Endothelial cell of umbilical vein (primary cell): ENCODE data around the gene NCAPH2.

Experiments
- EZH2 ChIP-seq: IDR thresholded peaks from 2 replicates; pipeline ENCODE4 v1.6.1; 2012; ENCODE audit warnings: borderline replicate concordance, low read depth, mild to moderate bottlenecking, moderate library complexity, low read length, inconsistent platforms; ENCODE audit not compliant: severe bottlenecking
- JUN ChIP-seq: IDR thresholded peaks from 2 replicates; pipeline ENCODE4 v1.6.1; 2011; ENCODE audit warnings: borderline replicate concordance, low read depth; ENCODE audit not compliant: insufficient read length, insufficient read depth
- TF ChIP-seq, protein P1 (sequence below), 2 donors: IDR thresholded peaks; 1 replicate in 1 of 2; 2 replicates in 1 of 2; pipeline ENCODE4 v1.5.1; 2011; ENCODE audit warnings: low read length in 2 of 2, mild to moderate bottlenecking in 2 of 2, moderate library complexity in 2 of 2, control low read depth in 1 of 2, inconsistent platforms in 1 of 2, low read depth in 1 of 2; ENCODE audit not compliant: insufficient read depth in 1 of 2; ENCODE audit errors: extremely low read depth in 1 of 2
- TF ChIP-seq, protein P2 (sequence below): IDR thresholded peaks from 2 replicates; pipeline ENCODE4 v1.6.1; 2011; ENCODE audit not compliant: insufficient read depth, insufficient read length

DNA sequence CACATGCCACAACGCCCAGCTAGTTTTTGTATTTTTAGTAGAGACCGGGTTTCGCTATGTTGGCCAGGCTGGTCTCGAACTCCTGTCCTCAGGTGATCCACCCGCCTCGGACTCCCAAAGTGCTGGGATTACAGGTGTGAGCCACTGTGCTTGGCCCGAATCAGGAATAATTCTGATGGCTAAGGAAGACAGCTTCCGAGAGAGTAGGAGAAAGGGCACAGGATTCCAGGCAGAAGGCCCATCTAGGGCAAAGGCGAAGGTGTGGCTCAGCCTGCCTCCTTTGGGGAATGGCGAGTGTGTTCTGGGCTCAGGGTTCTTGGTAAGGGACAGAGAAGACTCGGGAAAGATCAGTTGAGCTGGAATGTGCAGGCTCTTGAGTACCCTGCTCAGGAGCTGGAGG is 56.3 kb downstream of the NCAPH2 start:
- TF ChIP-seq, protein P1, sequence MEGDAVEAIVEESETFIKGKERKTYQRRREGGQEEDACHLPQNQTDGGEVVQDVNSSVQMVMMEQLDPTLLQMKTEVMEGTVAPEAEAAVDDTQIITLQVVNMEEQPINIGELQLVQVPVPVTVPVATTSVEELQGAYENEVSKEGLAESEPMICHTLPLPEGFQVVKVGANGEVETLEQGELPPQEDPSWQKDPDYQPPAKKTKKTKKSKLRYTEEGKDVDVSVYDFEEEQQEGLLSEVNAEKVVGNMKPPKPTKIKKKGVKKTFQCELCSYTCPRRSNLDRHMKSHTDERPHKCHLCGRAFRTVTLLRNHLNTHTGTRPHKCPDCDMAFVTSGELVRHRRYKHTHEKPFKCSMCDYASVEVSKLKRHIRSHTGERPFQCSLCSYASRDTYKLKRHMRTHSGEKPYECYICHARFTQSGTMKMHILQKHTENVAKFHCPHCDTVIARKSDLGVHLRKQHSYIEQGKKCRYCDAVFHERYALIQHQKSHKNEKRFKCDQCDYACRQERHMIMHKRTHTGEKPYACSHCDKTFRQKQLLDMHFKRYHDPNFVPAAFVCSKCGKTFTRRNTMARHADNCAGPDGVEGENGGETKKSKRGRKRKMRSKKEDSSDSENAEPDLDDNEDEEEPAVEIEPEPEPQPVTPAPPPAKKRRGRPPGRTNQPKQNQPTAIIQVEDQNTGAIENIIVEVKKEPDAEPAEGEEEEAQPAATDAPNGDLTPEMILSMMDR (IDR thresholded peaks at IDR 0.05; ENCODE audit: extremely low read depth in 1 of 2, insufficient read depth in 1 of 2, low read depth in 1 of 2, low read length in 2 of 2), result no peak
- TF ChIP-seq, protein P2, sequence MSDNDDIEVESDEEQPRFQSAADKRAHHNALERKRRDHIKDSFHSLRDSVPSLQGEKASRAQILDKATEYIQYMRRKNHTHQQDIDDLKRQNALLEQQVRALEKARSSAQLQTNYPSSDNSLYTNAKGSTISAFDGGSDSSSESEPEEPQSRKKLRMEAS, result no peak
- TF ChIP-seq JUN (no peak), EZH2 (no peak)
